Measurements from ENCODE around the gene HNRNPD.
"Not testable (repeated sequence)": the region's sequence is repeated elsewhere in the genome, so short reads cannot be mapped to it uniquely, and the experiment has no call there.

Gene HNRNPD

GRCh38 chr4:82373816-82374625, at the start of gene HNRNPD:
HNRNPD (minus strand) TSS chr4:82373991; CDS start chr4:82373678, 313 bp downstream.
- DNase-seq (ENCODE audit: low spot score) = peak; percentile 94

GRCh38 chr4:82422616-82423015, 48.8 kb upstream of the HNRNPD start:
- DNase-seq (ENCODE audit: low spot score) = no peak

GRCh38 chr4:82421796-82422560, 48.2 kb upstream of the HNRNPD start:
- DNase-seq (ENCODE audit: low spot score) = no peak

DNA sequence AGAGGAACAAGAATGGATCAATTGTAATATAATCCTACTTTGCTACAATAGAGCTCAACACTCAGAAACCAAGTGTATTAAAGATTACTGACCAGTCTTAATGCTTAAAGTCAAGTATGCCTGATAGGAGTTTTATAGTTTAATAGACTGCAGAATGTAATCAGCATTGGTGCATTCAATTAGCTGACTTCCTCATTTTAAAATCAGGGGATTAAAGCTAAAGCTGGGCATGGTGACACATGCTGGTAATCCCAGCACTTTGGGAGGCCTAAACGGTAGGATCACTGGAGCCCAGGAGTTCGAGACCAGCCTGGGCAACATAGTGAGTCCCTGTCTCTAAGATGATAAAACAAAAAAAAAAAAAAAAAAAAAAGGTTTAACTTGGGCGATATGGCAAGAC, 45.7 kb upstream of the HNRNPD start:
- DNase-seq (ENCODE audit: low spot score) = no peak

DNA sequence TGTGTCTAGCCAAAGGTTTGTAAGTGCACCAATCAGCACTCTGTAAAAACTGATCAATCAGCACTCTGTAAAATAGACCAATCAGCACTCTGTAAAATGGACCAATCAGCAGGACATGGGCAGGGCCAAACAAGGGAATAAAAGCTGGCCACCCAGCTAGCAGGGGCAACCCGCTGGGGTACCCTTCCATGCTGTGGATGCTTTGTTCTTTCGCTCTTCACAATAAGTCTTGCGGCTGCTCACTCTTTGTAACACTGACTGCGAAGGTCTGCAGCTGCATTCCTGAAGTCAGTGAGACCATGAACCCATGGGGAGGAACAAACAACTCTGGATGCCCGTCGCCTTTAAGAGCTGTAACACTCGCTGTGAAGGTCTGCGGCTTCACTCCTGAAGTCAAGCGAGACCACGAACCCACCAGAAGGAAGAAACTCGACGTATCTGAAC, 42.2 kb upstream of the HNRNPD start:
- DNase-seq (ENCODE audit: low spot score) = no peak

GRCh38 chr4:82415061-82415460, 41.3 kb upstream of the HNRNPD start:
- not testable (repeated sequence) for DNase-seq (ENCODE audit: low spot score)

- no peak for DNase-seq (ENCODE audit: low spot score)
Measured at GRCh38 chr4:82403725-82404124, 29.9 kb upstream of the HNRNPD start.

GRCh38 chr4:82402196-82402775, 28.5 kb upstream of the HNRNPD start:
- DNase-seq (ENCODE audit: low spot score) = no peak

DNA sequence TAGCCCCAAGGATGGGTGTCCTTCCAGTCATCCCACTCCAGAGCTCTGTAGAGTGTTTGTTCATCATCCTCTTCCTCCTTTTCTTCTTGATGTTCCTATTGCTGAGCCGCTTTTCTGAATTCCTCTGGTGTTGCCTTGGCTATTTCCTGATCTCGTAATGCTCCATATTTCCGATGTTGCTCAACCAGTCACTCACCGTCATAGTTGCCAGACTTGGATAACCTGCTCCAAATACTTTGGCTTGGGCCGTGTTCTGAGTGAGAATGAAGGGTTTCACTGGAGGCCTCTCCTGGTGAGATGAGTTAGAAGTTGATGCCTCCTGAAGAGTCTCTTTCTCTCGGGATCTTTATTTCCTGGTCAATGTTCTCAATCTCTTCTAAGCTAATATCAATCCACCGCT, 27.8 kb upstream of the HNRNPD start:
- DNase-seq (ENCODE audit: low spot score) = no peak

DNA sequence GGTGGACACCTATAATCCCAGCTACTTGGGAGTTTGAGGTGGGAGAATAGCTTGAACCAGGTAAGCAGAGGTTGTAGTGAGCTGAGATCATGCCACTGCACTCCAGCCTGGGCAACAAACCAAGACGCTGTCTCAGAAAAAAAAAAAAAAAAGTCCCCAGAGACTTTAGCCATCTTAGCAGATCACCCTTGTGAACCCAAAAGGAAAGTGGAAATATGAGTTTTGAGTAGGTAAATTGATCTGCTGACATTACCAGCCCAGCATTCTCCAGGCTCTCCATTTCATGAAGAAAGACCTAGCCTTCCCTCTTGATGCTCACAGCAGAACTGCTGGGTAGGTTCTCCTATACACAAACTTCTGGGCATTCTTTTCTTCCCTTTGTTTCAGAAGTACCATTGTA, 24.5 kb upstream of the HNRNPD start:
- no peak for DNase-seq (ENCODE audit: low spot score)

- DNase-seq (ENCODE audit: low spot score) = no peak
Measured at GRCh38 chr4:82397527-82397926, 23.7 kb upstream of the HNRNPD start.

GRCh38 chr4:82394896-82395295, 21.1 kb upstream of the HNRNPD start:
- DNase-seq (ENCODE audit: low spot score) = no peak

DNA sequence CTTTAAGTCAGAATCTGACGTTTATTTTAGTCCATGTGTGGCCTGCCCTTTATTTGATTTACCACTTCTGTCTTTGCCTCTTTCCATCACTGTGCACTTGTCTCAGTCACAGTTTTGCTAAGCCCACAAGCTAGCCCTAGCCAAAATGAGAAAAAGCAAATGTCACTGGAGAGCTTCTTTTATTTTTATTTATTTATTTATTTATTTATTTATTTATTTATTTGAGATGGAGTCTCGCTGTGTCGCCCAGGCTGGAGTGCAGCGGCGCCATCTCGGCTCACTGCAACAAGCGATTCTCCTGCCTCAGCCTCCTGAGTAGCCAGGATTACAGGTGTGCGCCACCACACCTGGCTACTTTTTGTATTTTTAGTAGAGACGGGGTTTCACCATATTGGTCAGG, 16.3 kb upstream of the HNRNPD start:
- DNase-seq (ENCODE audit: low spot score) = not testable (repeated sequence)

GRCh38 chr4:82388405-82388804, 14.6 kb upstream of the HNRNPD start:
- DNase-seq (ENCODE audit: low spot score) = no peak

GRCh38 chr4:82386312-82386711, 12.5 kb upstream of the HNRNPD start:
- not testable (repeated sequence) for DNase-seq (ENCODE audit: low spot score)

DNA sequence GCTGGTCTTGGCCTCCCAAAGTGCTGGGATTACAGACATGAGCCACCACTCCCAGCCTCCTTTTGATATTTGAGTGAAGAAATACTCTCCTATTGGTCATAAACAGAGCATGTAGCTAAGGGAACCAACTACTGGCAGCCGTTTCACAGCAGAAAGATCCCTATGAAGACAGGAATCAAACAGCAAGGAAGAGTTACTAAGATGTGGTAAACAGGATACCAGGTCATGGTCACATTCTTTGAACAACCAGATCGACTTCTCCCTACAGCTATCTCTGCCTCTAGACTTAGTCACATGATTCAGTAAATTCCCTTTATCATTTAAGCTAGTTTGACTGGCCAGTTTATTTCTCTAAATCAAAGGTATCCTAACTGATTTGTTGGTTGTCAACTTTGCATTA, 9.0 kb upstream of the HNRNPD start:
- no peak for DNase-seq (ENCODE audit: low spot score)

- no peak for DNase-seq (ENCODE audit: low spot score)
Measured at GRCh38 chr4:82381661-82382296, 8.0 kb upstream of the HNRNPD start.

DNA sequence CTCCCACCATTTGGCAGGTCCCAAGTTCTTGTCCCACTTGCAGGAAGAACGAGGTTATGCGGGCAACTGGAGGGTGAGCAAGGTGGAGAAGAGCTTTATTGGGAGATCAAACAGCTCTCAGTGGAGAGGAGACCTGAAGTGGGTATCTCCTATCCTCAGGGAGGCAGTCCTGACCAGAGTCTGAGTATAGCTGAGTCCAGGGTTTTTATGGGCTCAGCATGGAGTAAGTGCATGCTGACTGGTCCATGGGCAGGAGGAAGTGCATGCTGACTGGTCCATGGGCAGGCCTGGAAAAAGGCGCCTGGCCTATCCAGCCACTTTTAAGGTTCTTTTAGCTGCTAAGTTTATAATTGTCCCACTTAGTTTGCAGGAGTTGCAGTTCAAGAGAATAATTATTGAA, 7.4 kb upstream of the HNRNPD start:
- no peak for DNase-seq (ENCODE audit: low spot score)

- no peak for DNase-seq (ENCODE audit: low spot score)
Measured at GRCh38 chr4:82380831-82381230, 7.0 kb upstream of the HNRNPD start.

- DNase-seq (ENCODE audit: low spot score) = no peak
Measured at GRCh38 chr4:82380344-82380743, 6.6 kb upstream of the HNRNPD start.

DNA sequence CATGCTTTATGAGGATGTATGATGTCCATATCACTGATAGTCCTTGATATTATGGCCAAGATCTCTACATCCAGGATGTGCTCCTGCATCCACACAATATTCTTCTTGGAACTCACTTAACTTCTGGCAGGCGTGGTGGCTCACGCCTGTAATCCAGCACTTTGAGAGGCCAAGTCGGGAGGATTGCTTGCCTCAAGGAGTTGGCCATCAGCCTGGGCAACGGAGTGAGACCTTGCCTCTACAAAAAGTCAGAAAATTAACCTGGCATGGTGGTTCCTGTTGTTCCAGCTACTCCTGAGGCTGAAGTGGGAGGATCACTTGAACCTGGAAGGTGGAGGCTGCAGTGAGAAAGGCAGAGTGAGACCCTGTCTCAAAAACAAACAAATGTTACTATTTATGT, 2.3 kb upstream of the HNRNPD start:
- no peak for DNase-seq (ENCODE audit: low spot score)

DNA sequence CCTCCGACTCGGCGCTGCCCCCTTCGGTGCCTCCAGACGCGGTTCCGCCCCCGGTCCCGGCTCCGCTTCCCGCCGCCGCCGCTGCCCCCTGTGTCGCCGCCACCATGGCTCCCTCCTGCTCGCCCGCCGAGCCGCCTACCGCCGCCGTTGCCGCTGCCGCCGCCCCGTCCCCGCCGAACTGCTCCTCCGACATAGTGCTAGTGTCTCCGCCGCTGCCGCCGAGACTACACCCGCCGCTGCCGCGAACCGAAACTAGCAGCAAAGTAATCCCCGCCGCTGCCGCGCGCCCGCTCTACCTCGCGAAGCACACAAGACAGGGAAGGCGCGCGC, 340 bp downstream of the HNRNPD start:
- no peak for DNase-seq (ENCODE audit: low spot score)

Measured in hepatic stellate cell (primary cell).